Measurements from ENCODE around the gene ALKBH2. TPM values are rescaled to one million over a fixed set of nuclear protein-coding genes. Genes with fewer than 3 reads are reported as not detected.

The ALKBH2 gene
- total and polyA plus RNA-seq, 2 experiments from 2014 or later: 14.0 to 22.1 TPM

GRCh38 chr12:109074866-109075265 is 18.4 kb downstream of the ALKBH2 start:
- Histone ChIP-seq H3K4me3 (no peak overlapping the region), H3K27ac (no peak overlapping the region)

GRCh38 chr12:109069307-109070271 is 23.7 kb downstream of the ALKBH2 start:
- peaks cover 18% of the 10 kb centered on the region for H3K4me1 ChIP-seq (ENCODE audit: insufficient read depth)
- H2AFZ ChIP-seq: no peak overlapping the region
- H3K9me2 ChIP-seq (replicated peaks; ENCODE audit: insufficient read depth): no peaks in the 10 kb centered on the region
- DNase-seq (ENCODE audit: low spot score): peak; percentile 70
- no peak overlapping the region for H3K4me3 ChIP-seq
- no peaks in the 10 kb centered on the region for H4K20me1 ChIP-seq (ENCODE audit: insufficient read depth, poor library complexity, severe bottlenecking)
- peak overlapping the region; percentile 94 for H3K27ac ChIP-seq
- no peaks in the 10 kb centered on the region for H3K36me3 ChIP-seq (replicated peaks; ENCODE audit: insufficient read depth, low read depth)
- TF ChIP-seq EZH2phosphoT487 (IDR thresholded peaks at IDR 0.05; ENCODE audit: low read depth, severe bottlenecking, unreplicated experiment) (no peak), CTCF (IDR thresholded peaks at IDR 0.05; ENCODE audit: poor library complexity) (no peak), EZH2 (IDR thresholded peaks at IDR 0.05; ENCODE audit: borderline replicate concordance) (no peak)
- no peaks in the 10 kb centered on the region for H3K79me2 ChIP-seq
- 42% methylated on average over 17 of the region's 17 CpGs for WGBS (ENCODE audit: low lambda C conversion rate, missing lambda C conversion rate)
- H3K4me2 ChIP-seq: peak overlapping the region; percentile 67
- H3K9me3 ChIP-seq (ENCODE audit: low read depth): no peaks in the 10 kb centered on the region
- H3K27me3 ChIP-seq: no peaks in the 10 kb centered on the region

More at GRCh38 chr12:109074866-109075265, 18.4 kb downstream of the ALKBH2 start:
- Histone ChIP-seq H3K79me2 (no peaks in the 10 kb centered on the region), H3K9me3 (ENCODE audit: low read depth) (no peaks in the 10 kb centered on the region), H3K4me2 (no peak overlapping the region), H3K9me2 (replicated peaks; ENCODE audit: insufficient read depth) (no peaks in the 10 kb centered on the region), H3K4me1 (ENCODE audit: insufficient read depth) (peaks cover 7% of the 10 kb centered on the region), H2AFZ (no peak overlapping the region), H3K36me3 (replicated peaks; ENCODE audit: insufficient read depth, low read depth) (no peaks in the 10 kb centered on the region), H4K20me1 (ENCODE audit: insufficient read depth, poor library complexity, severe bottlenecking) (no peaks in the 10 kb centered on the region), H3K27me3 (no peaks in the 10 kb centered on the region)
- TF ChIP-seq EZH2phosphoT487 (IDR thresholded peaks at IDR 0.05; ENCODE audit: low read depth, severe bottlenecking, unreplicated experiment): no peak
- no peak for TF ChIP-seq EZH2 (IDR thresholded peaks at IDR 0.05; ENCODE audit: borderline replicate concordance)
- no peak for TF ChIP-seq CTCF (IDR thresholded peaks at IDR 0.05; ENCODE audit: poor library complexity)
- no peak for DNase-seq (ENCODE audit: low spot score)

- 87% methylated on average over 1 of the region's 1 CpG for WGBS (ENCODE audit: low lambda C conversion rate, missing lambda C conversion rate)
- H3K36me3 ChIP-seq (replicated peaks; ENCODE audit: insufficient read depth, low read depth): no peaks in the 10 kb centered on the region
- no peak for DNase-seq (ENCODE audit: low spot score)
Measured at GRCh38 chr12:109065853-109066193, 27.4 kb downstream of the ALKBH2 start.

More at GRCh38 chr12:109065853-109066193, 27.4 kb downstream of the ALKBH2 start:
- Histone ChIP-seq H3K79me2 (no peaks in the 10 kb centered on the region), H2AFZ (no peak overlapping the region), H4K20me1 (ENCODE audit: insufficient read depth, poor library complexity, severe bottlenecking) (no peaks in the 10 kb centered on the region), H3K9me2 (replicated peaks; ENCODE audit: insufficient read depth) (no peaks in the 10 kb centered on the region), H3K9me3 (ENCODE audit: low read depth) (no peaks in the 10 kb centered on the region), H3K27ac (peak overlapping the region; percentile 78), H3K27me3 (no peaks in the 10 kb centered on the region), H3K4me3 (no peak overlapping the region), H3K4me1 (ENCODE audit: insufficient read depth) (peaks cover 17% of the 10 kb centered on the region), H3K4me2 (peak overlapping the region; percentile 31)
- TF ChIP-seq EZH2phosphoT487 (IDR thresholded peaks at IDR 0.05; ENCODE audit: low read depth, severe bottlenecking, unreplicated experiment): no peak
- no peak for TF ChIP-seq EZH2 (IDR thresholded peaks at IDR 0.05; ENCODE audit: borderline replicate concordance)
- no peak for TF ChIP-seq CTCF (IDR thresholded peaks at IDR 0.05; ENCODE audit: poor library complexity)
